Anterior cingulate cortex (tissue), 58 donors: ENCODE data around the gene TMEM132C.
A peak's percentile ranks its signal among the peaks of the same experiment; 100 is the strongest.

Experiments used
- DNase-seq, 58 donors: peaks; one replicate each; lab custom pipeline; 2025; lab: John Stamatoyannopoulos, UW

TMEM132C gene

DNA sequence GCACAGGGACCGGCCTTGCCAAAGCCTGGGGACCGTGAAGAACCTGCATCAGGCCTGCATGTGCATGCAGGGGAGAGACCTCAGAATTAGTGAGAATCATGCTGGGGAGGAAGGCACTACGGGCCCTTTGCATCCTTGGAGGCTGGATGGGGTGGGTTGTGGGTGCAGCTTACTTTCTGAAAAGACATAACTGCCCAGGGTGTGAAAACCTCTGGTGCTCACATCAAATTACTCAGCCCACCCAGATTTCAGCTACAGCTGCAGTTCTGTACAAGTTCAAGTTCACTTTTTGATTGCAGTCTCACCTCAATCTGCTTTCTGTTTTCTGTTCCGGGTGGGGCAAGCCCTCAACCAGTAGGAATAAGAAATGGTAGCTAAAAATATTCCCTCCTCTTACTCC, 426.1 kb downstream of the TMEM132C start:
- no peak for DNase-seq

GRCh38 chr12:128693771-128694170, 426.8 kb downstream of the TMEM132C start:
- DNase-seq: no peak

GRCh38 chr12:128694445-128694844, 427.5 kb downstream of the TMEM132C start:
- DNase-seq: no peak

DNA sequence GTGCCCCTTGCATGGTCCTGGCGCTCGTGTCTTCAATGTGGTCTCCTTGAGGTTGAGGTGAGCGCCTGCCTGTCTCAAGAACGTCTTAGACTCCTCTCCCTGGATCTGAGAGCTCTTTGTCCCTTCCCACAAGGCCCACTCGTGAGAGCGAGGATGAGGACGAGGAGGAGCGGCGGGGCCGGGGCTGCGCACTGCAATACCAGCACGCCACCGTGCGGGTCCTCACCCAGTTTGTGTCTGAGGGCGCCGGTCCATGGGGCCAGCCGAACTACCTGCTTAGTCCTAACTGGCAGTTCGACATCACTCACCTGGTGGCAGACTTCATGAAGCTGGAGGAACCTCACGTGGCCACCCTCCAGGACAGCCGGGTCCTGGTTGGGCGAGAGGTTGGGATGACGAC, 428.7 kb downstream of the TMEM132C start:
- no peak for DNase-seq

- DNase-seq: no peak
Observed at GRCh38 chr12:128698301-128698972, 431.5 kb downstream of the TMEM132C start.

DNA sequence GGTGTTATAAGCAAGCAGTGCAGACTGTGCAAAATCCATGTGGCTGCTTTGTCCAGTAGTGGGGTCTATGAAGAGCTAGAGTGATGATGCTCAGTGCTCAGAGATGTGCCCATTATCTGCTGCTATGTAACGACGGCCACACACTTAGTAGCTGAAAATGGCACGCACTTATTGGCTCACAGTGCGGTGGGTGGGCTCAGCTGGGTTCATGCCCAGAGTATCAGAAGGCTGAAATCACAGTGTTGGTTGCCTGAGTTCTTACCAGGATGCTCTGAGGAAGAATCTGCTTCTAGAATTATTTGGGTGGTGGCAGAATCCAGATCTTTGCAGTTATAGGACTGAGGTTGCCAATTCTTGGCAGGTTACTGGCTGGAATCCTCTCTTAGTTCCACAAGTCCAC, 432.1 kb downstream of the TMEM132C start:
- no peak for DNase-seq

GRCh38 chr12:128702371-128702770, 435.4 kb downstream of the TMEM132C start:
- no peak for DNase-seq

DNA sequence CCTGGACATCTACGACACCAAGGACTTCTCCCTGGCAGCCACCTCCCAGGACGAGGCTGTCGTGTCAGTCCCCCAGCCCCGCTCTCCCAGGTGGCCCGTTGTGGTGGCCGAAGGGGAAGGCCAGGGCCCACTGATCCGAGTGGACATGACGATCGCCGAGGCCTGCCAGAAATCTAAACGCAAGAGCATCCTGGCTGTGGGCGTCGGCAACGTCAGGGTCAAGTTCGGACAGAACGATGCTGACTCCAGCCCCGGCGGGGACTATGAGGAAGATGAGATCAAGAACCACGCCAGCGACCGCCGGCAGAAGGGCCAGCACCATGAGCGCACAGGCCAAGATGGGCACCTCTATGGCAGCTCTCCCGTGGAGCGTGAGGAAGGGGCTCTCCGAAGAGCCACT, 438.2 kb downstream of the TMEM132C start:
- no peak for DNase-seq

- DNase-seq: no peak
Observed at GRCh38 chr12:128707488-128707887, 440.5 kb downstream of the TMEM132C start.

DNA sequence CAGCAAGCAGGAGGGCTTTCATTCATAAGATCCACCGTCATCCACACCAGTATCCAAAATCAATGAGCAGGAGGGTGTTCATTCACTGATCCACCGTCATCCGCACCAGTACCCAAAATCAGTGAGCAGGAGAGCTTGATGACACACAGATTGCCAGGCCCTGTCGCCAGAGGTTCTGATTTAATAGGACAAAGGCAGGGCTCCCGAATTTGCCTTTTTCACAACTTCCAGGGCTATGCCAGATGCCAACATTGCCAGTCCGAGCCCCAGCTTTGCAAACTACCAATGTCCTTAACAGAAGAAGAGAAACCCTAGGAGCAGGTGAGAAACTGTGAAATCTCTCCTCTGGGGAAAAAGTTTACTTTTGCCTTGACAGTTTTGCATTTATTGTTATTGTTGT, 441.8 kb downstream of the TMEM132C start:
- no peak for DNase-seq

DNA sequence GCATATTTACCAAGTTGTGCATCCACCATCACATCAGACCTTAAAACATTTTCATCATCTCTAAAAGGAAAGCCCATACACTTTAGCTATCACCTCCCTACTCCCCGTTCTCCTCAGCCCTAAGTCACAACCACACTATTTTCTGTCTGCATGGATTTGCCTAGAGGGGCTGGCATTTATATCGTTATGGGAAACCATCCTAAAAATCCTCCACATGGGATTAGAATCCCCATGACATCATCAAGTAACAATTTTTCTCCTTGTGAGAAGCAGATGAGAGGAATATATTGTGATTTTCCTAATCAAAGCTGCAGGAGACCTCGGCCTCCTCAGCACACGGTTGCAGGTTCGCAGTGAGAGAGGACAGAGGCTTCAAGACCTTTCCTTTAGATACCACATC, 442.7 kb downstream of the TMEM132C start:
- no peak for DNase-seq

GRCh38 chr12:128711486-128711885, 444.5 kb downstream of the TMEM132C start:
- no peak for DNase-seq

DNA sequence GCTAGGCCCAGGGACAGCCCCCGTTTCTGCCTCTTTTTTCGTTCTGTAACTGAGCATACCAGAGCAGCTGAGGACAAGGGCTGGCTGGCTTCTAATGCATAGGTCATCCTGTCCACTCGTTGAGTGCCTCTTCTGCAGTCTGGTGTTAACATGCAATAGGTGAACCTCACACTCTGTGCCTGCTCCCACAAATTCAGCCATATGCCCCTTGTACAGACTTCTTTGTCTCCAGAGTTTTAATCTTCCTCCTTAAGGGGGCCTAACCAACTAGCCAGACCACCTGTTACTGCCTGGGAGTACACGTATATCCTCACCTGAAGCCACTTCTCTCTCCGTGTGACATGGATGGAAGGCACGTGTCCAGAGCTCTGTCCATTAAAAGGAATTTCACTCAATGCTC, 445.7 kb downstream of the TMEM132C start:
- no peak for DNase-seq

- DNase-seq: no peak
Observed at GRCh38 chr12:128715485-128715884, 448.5 kb downstream of the TMEM132C start.

- no peak for DNase-seq
Observed at GRCh38 chr12:128724468-128725046, 457.6 kb downstream of the TMEM132C start.

GRCh38 chr12:128726886-128727285, 459.9 kb downstream of the TMEM132C start:
- DNase-seq: no peak

DNA sequence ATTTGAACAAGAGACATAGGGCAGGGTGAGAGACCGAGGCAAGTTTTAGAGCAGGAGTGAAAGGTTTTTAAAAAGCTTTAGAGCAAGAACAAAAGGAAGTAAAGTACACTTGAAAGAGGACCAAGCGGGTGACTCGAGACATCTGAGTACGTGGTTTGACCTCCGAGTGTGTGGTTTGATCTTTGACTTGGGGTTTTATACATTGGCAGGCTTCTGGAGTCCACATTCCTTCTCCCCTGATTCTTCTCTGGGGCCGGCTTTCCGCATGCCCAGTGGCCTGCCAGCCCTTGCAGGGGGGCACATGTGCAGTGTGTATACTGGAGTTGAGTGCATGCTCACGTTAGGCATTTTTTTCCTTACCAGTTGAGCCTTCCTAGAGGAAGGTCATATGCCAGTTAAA, 460.5 kb downstream of the TMEM132C start:
- no peak for DNase-seq

DNA sequence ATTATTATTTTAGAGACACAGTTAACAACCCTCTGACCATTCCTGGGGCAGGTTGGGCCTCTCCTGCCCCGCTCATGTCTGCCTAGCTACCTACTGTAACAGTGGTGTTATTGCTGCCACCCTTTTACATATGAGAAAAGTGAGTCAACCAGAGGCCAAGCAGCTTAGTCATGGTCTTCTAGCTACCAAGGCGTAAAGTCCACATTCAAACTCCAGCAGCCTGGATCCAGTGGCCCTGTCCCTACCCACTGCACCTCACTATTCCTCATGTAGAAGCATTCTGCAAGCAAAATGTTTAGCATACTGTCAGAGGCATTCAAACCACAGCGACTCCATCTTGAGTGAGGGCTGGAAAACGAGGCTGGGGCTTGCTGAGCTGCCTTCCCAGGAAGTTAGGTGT, 461.0 kb downstream of the TMEM132C start:
- no peak for DNase-seq

DNA sequence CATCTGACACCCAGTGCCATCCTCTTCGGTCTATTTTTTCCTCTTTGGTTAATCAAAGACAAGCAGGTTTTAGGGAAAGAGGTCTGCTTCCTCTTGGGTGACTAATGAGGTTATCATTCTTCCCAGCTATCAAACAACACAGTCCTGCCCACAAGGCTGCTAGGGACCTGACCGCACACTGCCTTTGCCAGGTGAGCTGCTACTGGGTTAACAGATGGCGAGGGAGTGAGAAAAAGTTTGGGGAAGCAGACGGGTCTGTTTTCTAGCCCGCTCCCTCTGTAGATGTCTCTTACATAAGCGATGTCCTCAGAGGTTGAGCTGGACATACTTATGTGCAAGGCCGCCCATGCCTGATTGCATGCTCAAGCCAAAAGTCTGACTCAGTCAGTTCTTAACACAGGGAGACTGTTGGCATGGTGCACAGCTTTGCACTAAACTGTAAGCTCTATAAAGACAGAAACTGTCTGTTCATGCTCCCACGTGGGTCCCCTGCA, 462.7 kb downstream of the TMEM132C start:
- DNase-seq: peak in 1 of 58 donors; percentile 5

DNA sequence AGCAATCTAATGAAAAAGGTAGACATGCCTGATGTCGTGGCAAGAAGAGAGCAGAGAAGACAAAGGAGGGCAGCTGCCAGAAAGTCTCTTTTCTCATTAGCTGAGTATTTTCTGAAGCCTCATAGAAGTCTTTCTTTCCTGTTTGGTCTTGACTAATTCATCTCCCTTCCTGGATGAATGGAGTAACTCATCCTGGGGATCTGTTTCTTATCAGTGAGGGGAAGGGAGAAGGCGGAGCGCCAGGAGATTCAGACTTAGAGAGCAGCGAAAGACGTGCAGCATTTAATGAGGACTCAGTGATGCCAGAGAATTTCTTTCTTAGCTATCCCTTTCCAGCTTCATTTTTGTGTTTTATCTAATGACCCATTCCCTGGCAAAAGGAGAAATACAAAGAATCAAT, 467.4 kb downstream of the TMEM132C start:
- DNase-seq: no peak

DNA sequence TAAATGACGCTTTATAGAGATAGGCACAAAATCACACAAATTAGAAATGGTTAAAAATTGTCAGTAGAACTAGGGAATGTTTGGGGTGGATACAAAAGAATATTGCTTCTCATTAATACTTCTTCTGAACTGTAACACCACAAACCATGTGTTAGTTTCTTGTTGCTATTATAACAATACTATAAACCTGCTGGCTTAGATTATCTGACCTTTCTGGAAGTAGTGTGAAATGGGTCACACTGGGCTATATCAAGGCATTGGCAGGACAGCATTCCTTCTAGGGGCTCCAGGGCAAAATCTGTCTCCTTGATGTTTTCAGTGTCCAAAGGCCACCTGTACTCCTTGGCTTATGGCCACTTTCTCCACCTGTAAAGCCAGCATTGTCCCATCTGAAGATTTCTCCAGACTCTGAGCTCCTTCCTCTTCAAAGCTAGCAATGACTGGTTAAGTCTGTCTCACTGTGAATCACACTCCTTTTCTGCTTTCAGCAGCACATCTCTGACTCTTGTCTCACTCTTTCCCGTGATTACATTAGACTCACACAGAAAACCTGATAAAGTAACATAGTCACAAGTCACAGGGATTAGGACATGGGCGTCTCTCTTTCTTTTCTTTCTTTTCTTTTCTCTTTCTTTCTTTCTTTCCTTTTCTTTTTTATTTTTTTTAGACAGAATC, 470.5 kb downstream of the TMEM132C start:
- DNase-seq: no peak

DNA sequence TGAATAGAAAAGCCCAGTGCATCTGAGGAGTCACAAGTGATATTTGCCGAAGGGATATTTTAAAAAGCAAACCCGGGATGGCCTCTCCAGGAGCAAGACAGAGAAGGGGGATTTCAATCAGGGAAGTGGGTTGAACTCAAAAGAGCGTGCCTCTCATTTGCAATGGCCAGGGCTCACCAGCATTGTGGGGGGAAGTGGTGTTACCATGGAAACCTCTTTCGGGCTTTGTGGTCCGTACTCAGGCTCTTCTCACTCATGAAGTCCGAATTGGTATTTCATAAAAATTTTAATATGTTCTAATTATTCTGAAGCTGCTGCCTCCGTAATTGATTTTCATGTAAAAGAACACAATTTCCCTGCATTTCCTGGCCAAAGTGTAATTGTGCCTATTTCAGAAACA, 476.9 kb downstream of the TMEM132C start:
- no peak for DNase-seq
